ENCODE results near the gene ZNRF3.

The ZNRF3 gene

GRCh38 chr22:29074276-29074772 lies 191.0 kb downstream of the ZNRF3 start:
- peak overlapping the region; percentile 58 to 73 for H3K4me3 ChIP-seq (replicated peaks in 1 of 2; ENCODE audit: low read depth in 2 of 2, low read length in 2 of 2)
- no peak for DNase-seq (ENCODE audit: low read depth in 2 of 2)
- TF ChIP-seq, protein P1, sequence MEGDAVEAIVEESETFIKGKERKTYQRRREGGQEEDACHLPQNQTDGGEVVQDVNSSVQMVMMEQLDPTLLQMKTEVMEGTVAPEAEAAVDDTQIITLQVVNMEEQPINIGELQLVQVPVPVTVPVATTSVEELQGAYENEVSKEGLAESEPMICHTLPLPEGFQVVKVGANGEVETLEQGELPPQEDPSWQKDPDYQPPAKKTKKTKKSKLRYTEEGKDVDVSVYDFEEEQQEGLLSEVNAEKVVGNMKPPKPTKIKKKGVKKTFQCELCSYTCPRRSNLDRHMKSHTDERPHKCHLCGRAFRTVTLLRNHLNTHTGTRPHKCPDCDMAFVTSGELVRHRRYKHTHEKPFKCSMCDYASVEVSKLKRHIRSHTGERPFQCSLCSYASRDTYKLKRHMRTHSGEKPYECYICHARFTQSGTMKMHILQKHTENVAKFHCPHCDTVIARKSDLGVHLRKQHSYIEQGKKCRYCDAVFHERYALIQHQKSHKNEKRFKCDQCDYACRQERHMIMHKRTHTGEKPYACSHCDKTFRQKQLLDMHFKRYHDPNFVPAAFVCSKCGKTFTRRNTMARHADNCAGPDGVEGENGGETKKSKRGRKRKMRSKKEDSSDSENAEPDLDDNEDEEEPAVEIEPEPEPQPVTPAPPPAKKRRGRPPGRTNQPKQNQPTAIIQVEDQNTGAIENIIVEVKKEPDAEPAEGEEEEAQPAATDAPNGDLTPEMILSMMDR (IDR thresholded peaks at IDR 0.05; ENCODE audit: low read depth, low read length): no peak

GRCh38 chr22:29078036-29078868 lies 194.9 kb downstream of the ZNRF3 start:
- no peak overlapping the region for H3K4me3 ChIP-seq (replicated peaks in 1 of 2; ENCODE audit: low read depth in 2 of 2, low read length in 2 of 2)
- TF ChIP-seq, protein P1 (IDR thresholded peaks at IDR 0.05; ENCODE audit: low read depth, low read length): no peak
- DNase-seq (ENCODE audit: low read depth in 2 of 2): no peak

DNA sequence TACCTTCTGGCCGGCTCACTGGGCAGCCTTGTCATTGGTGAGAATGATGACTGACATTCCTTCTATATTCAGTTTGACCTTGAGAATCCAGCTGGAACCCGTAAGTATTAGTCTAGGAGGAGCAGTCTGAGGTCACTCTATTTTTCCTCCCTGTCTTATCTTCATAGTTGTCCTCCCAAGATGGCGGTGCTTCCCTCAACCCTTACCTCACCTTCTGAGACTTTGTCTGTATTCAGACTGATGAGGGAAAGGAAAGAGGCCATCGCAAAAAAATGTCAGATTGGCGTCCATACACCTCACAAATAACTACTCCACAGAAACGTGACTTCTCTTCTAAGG lies 195.5 kb downstream of the ZNRF3 start:
- H3K4me3 ChIP-seq (replicated peaks in 1 of 2; ENCODE audit: low read depth in 2 of 2, low read length in 2 of 2): no peak overlapping the region
- TF ChIP-seq, protein P1 (IDR thresholded peaks at IDR 0.05; ENCODE audit: low read depth, low read length): no peak

DNA sequence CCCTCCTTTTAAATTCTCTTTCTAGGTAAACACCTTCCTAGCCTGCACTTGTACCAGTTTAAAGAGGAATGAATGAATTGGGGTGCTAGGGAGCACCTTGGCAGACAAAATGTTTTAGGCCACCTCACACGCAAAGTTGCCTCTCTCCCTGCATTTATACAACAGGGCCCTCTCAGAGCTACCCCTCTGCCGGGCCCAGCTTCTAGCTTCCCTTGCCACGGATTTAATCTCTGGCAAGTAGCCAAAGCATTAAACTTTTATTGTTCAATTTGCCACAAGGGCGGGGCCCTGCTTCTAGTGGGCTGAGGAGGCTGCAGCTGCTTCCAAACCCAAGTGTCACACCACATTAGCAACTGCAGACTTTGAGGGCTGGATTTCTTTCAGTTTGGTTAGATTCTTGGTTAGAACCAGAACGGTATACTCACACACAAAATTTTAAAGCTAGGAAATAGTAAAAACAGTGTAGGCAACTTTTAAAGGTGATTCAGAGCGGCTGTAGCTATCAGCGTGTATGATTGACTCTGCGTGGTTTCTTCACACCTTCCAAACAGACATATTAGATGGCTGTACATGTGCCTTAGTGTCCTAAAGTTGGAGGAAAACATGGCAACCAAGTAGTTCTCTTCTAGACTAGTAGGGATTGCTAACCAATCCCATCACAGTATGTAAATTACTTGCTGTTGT lies 196.0 kb downstream of the ZNRF3 start:
- DNase-seq (ENCODE audit: low read depth in 2 of 2): no peak
- H3K4me3 ChIP-seq (replicated peaks in 1 of 2; ENCODE audit: low read depth in 2 of 2, low read length in 2 of 2): no peak overlapping the region
- TF ChIP-seq, protein P1 (IDR thresholded peaks at IDR 0.05; ENCODE audit: low read depth, low read length): no peak

More for the DNA sequence above, 195.5 kb downstream of the ZNRF3 start:
- no peak for DNase-seq (ENCODE audit: low read depth in 2 of 2)

DNA sequence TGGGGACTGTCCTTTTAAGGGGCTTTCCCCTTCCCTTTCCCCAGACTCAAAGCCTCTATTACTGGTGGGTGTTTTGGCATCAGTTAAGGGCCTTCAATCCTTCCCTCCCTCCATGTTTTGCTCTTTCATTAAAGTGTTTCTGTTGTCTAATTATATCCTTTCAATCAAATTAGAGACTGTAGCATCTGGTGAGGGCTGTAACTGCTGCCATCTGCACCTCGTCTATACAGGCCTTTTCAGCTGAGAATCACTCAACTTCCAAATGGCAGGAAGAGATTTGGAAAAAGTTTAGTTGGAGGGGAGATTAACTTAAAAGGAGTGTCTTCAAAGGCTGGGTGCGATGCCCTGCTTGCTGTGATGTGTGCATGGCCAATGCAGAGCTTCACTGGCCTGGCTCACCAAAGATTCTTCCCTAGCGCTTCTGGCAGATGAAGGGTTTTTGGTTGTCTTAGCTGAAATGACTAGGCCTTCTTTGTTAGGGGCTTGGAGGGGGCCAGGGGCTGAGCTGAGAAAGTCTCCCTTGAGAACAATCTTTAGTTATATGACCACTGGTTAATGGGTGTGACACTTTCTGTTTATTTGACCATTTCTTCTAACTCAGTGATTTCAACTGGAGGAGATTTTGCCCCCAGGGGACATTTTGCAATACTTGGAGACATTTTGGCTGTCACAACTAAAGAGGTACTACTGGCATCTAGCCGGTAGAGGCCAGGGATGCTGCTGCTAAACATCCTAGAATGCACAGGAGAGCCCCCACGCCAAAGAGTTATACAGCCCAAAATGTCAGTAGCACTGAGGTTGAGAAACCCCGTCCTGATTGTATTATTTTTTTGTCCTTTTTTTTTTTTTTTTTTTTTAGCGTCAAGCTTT lies 197.0 kb downstream of the ZNRF3 start:
- H3K4me3 ChIP-seq (replicated peaks in 1 of 2; ENCODE audit: low read depth in 2 of 2, low read length in 2 of 2): no peak overlapping the region
- TF ChIP-seq, protein P1 (IDR thresholded peaks at IDR 0.05; ENCODE audit: low read depth, low read length): peak; percentile 2
- peak; percentile 19 to 29 for DNase-seq (ENCODE audit: low read depth in 2 of 2)

GRCh38 chr22:29081517-29082236 lies 198.3 kb downstream of the ZNRF3 start:
- TF ChIP-seq, protein P1 (IDR thresholded peaks at IDR 0.05; ENCODE audit: low read depth, low read length): no peak
- no peak for DNase-seq (ENCODE audit: low read depth in 2 of 2)
- H3K4me3 ChIP-seq (replicated peaks in 1 of 2; ENCODE audit: low read depth in 2 of 2, low read length in 2 of 2): no peak overlapping the region

Data from cardiac fibroblast (primary cell).